ENCODE measurements around the gene SLC7A14. TPM values are rescaled to one million over a fixed set of nuclear protein-coding genes. Genes with fewer than 3 reads are reported as not detected.
A peak's percentile ranks its signal among the peaks of the same experiment; 100 is the strongest.

Gene SLC7A14
- total RNA-seq, 1 experiment from 2014 or later: 2.6 TPM

GRCh38 chr3:170438836-170439235 lies 147.0 kb downstream of the SLC7A14 start:
- DNase-seq: no peak
- no peak overlapping the region for H3K4me3 ChIP-seq (ENCODE audit: insufficient read depth, low read depth, low read length)

GRCh38 chr3:170437696-170438407 lies 148.0 kb downstream of the SLC7A14 start:
- Histone ChIP-seq H3K4me3 (ENCODE audit: insufficient read depth, low read depth, low read length) (no peak overlapping the region), H3K27me3 (ENCODE audit: control insufficient read depth, insufficient read depth, low read length) (no peaks in the 10 kb centered on the region), H3K36me3 (replicated peaks; ENCODE audit: control insufficient read depth, insufficient read depth, low read length) (no peaks in the 10 kb centered on the region)
- no peak for DNase-seq

More at GRCh38 chr3:170438836-170439235, 147.0 kb downstream of the SLC7A14 start:
- no peaks in the 10 kb centered on the region for H3K27me3 ChIP-seq (ENCODE audit: control insufficient read depth, insufficient read depth, low read length)
- H3K36me3 ChIP-seq (replicated peaks; ENCODE audit: control insufficient read depth, insufficient read depth, low read length): no peaks in the 10 kb centered on the region

- H3K4me3 ChIP-seq (ENCODE audit: insufficient read depth, low read depth, low read length): no peak overlapping the region
- no peaks in the 10 kb centered on the region for H3K27me3 ChIP-seq (ENCODE audit: control insufficient read depth, insufficient read depth, low read length)
- DNase-seq: no peak
- H3K36me3 ChIP-seq (replicated peaks; ENCODE audit: control insufficient read depth, insufficient read depth, low read length): no peaks in the 10 kb centered on the region
Measured at GRCh38 chr3:170437176-170437575, 148.7 kb downstream of the SLC7A14 start.

GRCh38 chr3:170436697-170437096 lies 149.2 kb downstream of the SLC7A14 start:
- no peaks in the 10 kb centered on the region for H3K36me3 ChIP-seq (replicated peaks; ENCODE audit: control insufficient read depth, insufficient read depth, low read length)
- DNase-seq: no peak
- no peaks in the 10 kb centered on the region for H3K27me3 ChIP-seq (ENCODE audit: control insufficient read depth, insufficient read depth, low read length)
- no peak overlapping the region for H3K4me3 ChIP-seq (ENCODE audit: insufficient read depth, low read depth, low read length)

GRCh38 chr3:170432416-170432815 lies 153.5 kb downstream of the SLC7A14 start:
- Histone ChIP-seq H3K27me3 (ENCODE audit: control insufficient read depth, insufficient read depth, low read length) (no peaks in the 10 kb centered on the region), H3K36me3 (replicated peaks; ENCODE audit: control insufficient read depth, insufficient read depth, low read length) (no peaks in the 10 kb centered on the region), H3K4me3 (ENCODE audit: insufficient read depth, low read depth, low read length) (no peak overlapping the region)
- no peak for DNase-seq

GRCh38 chr3:170431054-170431453 lies 154.8 kb downstream of the SLC7A14 start:
- no peak for DNase-seq
- Histone ChIP-seq H3K4me3 (ENCODE audit: insufficient read depth, low read depth, low read length) (no peak overlapping the region), H3K27me3 (ENCODE audit: control insufficient read depth, insufficient read depth, low read length) (no peaks in the 10 kb centered on the region), H3K36me3 (replicated peaks; ENCODE audit: control insufficient read depth, insufficient read depth, low read length) (no peaks in the 10 kb centered on the region)

GRCh38 chr3:170429050-170429449 lies 156.8 kb downstream of the SLC7A14 start:
- Histone ChIP-seq H3K36me3 (replicated peaks; ENCODE audit: control insufficient read depth, insufficient read depth, low read length) (no peaks in the 10 kb centered on the region), H3K27me3 (ENCODE audit: control insufficient read depth, insufficient read depth, low read length) (no peaks in the 10 kb centered on the region), H3K4me3 (ENCODE audit: insufficient read depth, low read depth, low read length) (no peak overlapping the region)
- DNase-seq: no peak

- no peak overlapping the region for H3K4me3 ChIP-seq (ENCODE audit: insufficient read depth, low read depth, low read length)
- no peaks in the 10 kb centered on the region for H3K27me3 ChIP-seq (ENCODE audit: control insufficient read depth, insufficient read depth, low read length)
- H3K36me3 ChIP-seq (replicated peaks; ENCODE audit: control insufficient read depth, insufficient read depth, low read length): no peaks in the 10 kb centered on the region
- no peak for DNase-seq
Measured at GRCh38 chr3:170428095-170428494, 157.8 kb downstream of the SLC7A14 start.

- DNase-seq: no peak
- no peaks in the 10 kb centered on the region for H3K36me3 ChIP-seq (replicated peaks; ENCODE audit: control insufficient read depth, insufficient read depth, low read length)
- H3K4me3 ChIP-seq (ENCODE audit: insufficient read depth, low read depth, low read length): no peak overlapping the region
- H3K27me3 ChIP-seq (ENCODE audit: control insufficient read depth, insufficient read depth, low read length): no peaks in the 10 kb centered on the region
Measured at GRCh38 chr3:170426240-170426797, 159.6 kb downstream of the SLC7A14 start.

- Histone ChIP-seq H3K4me3 (ENCODE audit: insufficient read depth, low read depth, low read length) (no peak overlapping the region), H3K27me3 (ENCODE audit: control insufficient read depth, insufficient read depth, low read length) (peaks cover under 1% of the 10 kb centered on the region; the same call in 1 of the 2 replicates), H3K36me3 (replicated peaks; ENCODE audit: control insufficient read depth, insufficient read depth, low read length) (no peaks in the 10 kb centered on the region)
- DNase-seq: peak; percentile 70
Measured at GRCh38 chr3:170425491-170426239, 160.2 kb downstream of the SLC7A14 start.

GRCh38 chr3:170424879-170425278 lies 161.0 kb downstream of the SLC7A14 start:
- H3K27me3 ChIP-seq (ENCODE audit: control insufficient read depth, insufficient read depth, low read length): peaks cover 5% of the 10 kb centered on the region; the same call in 1 of the 2 replicates
- no peak overlapping the region for H3K4me3 ChIP-seq (ENCODE audit: insufficient read depth, low read depth, low read length)
- DNase-seq: no peak
- H3K36me3 ChIP-seq (replicated peaks; ENCODE audit: control insufficient read depth, insufficient read depth, low read length): no peaks in the 10 kb centered on the region

- no peak for DNase-seq
- H3K4me3 ChIP-seq (ENCODE audit: insufficient read depth, low read depth, low read length): no peak overlapping the region
- H3K27me3 ChIP-seq (ENCODE audit: control insufficient read depth, insufficient read depth, low read length): peaks cover 22% of the 10 kb centered on the region
- no peaks in the 10 kb centered on the region for H3K36me3 ChIP-seq (replicated peaks; ENCODE audit: control insufficient read depth, insufficient read depth, low read length)
Measured at GRCh38 chr3:170423001-170423615, 162.8 kb downstream of the SLC7A14 start.

- Histone ChIP-seq H3K36me3 (replicated peaks; ENCODE audit: control insufficient read depth, insufficient read depth, low read length) (no peaks in the 10 kb centered on the region), H3K4me3 (ENCODE audit: insufficient read depth, low read depth, low read length) (no peak overlapping the region), H3K27me3 (ENCODE audit: control insufficient read depth, insufficient read depth, low read length) (peaks cover 25% of the 10 kb centered on the region)
- DNase-seq: no peak
Measured at GRCh38 chr3:170421758-170422157, 164.1 kb downstream of the SLC7A14 start.

- peak; percentile 40 for DNase-seq
- Histone ChIP-seq H3K4me3 (ENCODE audit: insufficient read depth, low read depth, low read length) (peak overlapping the region; percentile 4), H3K27me3 (ENCODE audit: control insufficient read depth, insufficient read depth, low read length) (peaks cover 25% of the 10 kb centered on the region), H3K36me3 (replicated peaks; ENCODE audit: control insufficient read depth, insufficient read depth, low read length) (no peaks in the 10 kb centered on the region)
Measured at GRCh38 chr3:170421111-170421641, 164.7 kb downstream of the SLC7A14 start.
